ENCODE results near the gene HAUS5. TPM values are rescaled to one million over a fixed set of nuclear protein-coding genes. Genes with fewer than 3 reads are reported as not detected.

HAUS5 gene
- total and polyA plus RNA-seq, 10 of the 15 experiments (the other 5 are each of a cell fraction or from before 2014, with no cell fraction given) = 3.1 to 32.6 (median 17.6) TPM

GRCh38 chr19:35642312-35642711, 29.8 kb downstream of the HAUS5 start:
- ATAC-seq (no peak), DNase-seq (ENCODE audit: low read depth, low spot score) (no peak), FAIRE-seq (no peak)
- Histone ChIP-seq H3K4me3 (peak overlapping the region; percentile 75; the same call in 1 of the 2 replicates), H3K27ac (ENCODE audit: control insufficient read depth, insufficient read depth) (no peak overlapping the region; the same call in 1 of the 2 replicates), H3K9ac (ENCODE audit: control insufficient read depth, insufficient read depth, low read length) (no peak overlapping the region), H3K36me3 (ENCODE audit: control insufficient read depth in 2 of 2, insufficient read depth in 2 of 2, low read length in 1 of 2) (peaks cover 2 to 3% of the 10 kb centered on the region in 2 experiments; a peak in 2 of 4 replicates), H3K27me3 (replicated peaks in 1 of 2; ENCODE audit: control insufficient read depth in 2 of 2, insufficient read depth in 2 of 2, low read length in 1 of 2) (no peaks in the 10 kb centered on the region), H3K4me2 (ENCODE audit: control insufficient read depth, insufficient read depth) (peak overlapping the region; percentile 74; the same call in 1 of the 2 replicates), H4K20me1 (ENCODE audit: control insufficient read depth, insufficient read depth) (no peaks in the 10 kb centered on the region), H3K9me3 (replicated peaks; ENCODE audit: control insufficient read depth, insufficient read depth, low read length) (no peaks in the 10 kb centered on the region), H3K79me2 (ENCODE audit: control insufficient read depth, insufficient read depth, low read length) (no peaks in the 10 kb centered on the region), H3K4me1 (ENCODE audit: control insufficient read depth, insufficient read depth, low read length) (peaks cover 23% of the 10 kb centered on the region), H2AFZ (ENCODE audit: control insufficient read depth, low read depth, low read length) (no peak overlapping the region)
- CTCF ChIA-PET = interaction anchor here (1.4 to 2.3 kb wide), 3 partner anchors 86 to 132 kb away, joined by 4 to 8 read pairs (median 6); no protein-coding TSS in a partner anchor
- TF ChIP-seq IKZF1 (conservative IDR thresholded peaks at IDR 0.05) = 0 out of 2 replicates have a peak, but pooled peaks have one; percentile 13
- TF ChIP-seq HDAC2 (IDR thresholded peaks at IDR 0.05) = no peak
- 0 out of 2 replicates have a peak, but pooled peaks have one; percentile 2 for TF ChIP-seq POLR2A (IDR thresholded peaks at IDR 0.05; ENCODE audit: low read depth, low read length)
- RAD21 ChIA-PET (ENCODE audit: unreplicated experiment) = interaction anchor here (1.2 kb wide), 1 partner anchor 55 kb away, joined by 4 read pairs; no protein-coding TSS in a partner anchor
- SMC1A ChIA-PET (ENCODE audit: uncharacterized antibody, unreplicated experiment) = interaction anchor here (0.6 to 1.0 kb wide), 2 partner anchors 94 to 429 kb away, joined by 3 read pairs; no protein-coding TSS in a partner anchor
- in situ Hi-C loops (cut with MboI) (no loop called here), intact Hi-C loops (cut with micrococcal nuclease; ENCODE audit: unreplicated experiment) (no loop called here)
- WGBS (ENCODE audit: insufficient coverage, insufficient replicate concordance, low lambda C conversion rate, missing lambda C conversion rate) = 81% methylated on average over 10 of the region's 10 CpGs
- no TSS peak for BruUV-seq (replicated peaks)
- POLR2A ChIA-PET = interaction anchor here (0.6 to 3.5 kb wide), 6 partner anchors 10 to 138 kb away, joined by 3 to 30 read pairs (median 5); partner anchors contain the start of genes HAUS5 and RBM42

- Histone ChIP-seq H3K4me2 (ENCODE audit: control insufficient read depth, insufficient read depth) (peak overlapping the region; percentile 100), H3K4me1 (ENCODE audit: control insufficient read depth, insufficient read depth, low read length) (peaks cover 27% of the 10 kb centered on the region), H3K36me3 (ENCODE audit: control insufficient read depth in 2 of 2, insufficient read depth in 2 of 2, low read length in 1 of 2) (0 out of 4 replicates have a peak, but pooled peaks cover 0 to 1% of the 10 kb centered on the region in 2 experiments), H3K9ac (ENCODE audit: control insufficient read depth, insufficient read depth, low read length) (peak overlapping the region; percentile 80), H2AFZ (ENCODE audit: control insufficient read depth, low read depth, low read length) (peak overlapping the region; percentile 100), H3K79me2 (ENCODE audit: control insufficient read depth, insufficient read depth, low read length) (no peaks in the 10 kb centered on the region), H3K27me3 (replicated peaks in 1 of 2; ENCODE audit: control insufficient read depth in 2 of 2, insufficient read depth in 2 of 2, low read length in 1 of 2) (no peaks in the 10 kb centered on the region), H3K4me3 (peak overlapping the region; percentile 75), H4K20me1 (ENCODE audit: control insufficient read depth, insufficient read depth) (no peaks in the 10 kb centered on the region), H3K27ac (ENCODE audit: control insufficient read depth, insufficient read depth) (peak overlapping the region; percentile 84), H3K9me3 (replicated peaks; ENCODE audit: control insufficient read depth, insufficient read depth, low read length) (no peaks in the 10 kb centered on the region)
- DNase-seq (ENCODE audit: low read depth, low spot score) (no peak), ATAC-seq (no peak), FAIRE-seq (no peak)
- ChIA-PET SMC1A (ENCODE audit: uncharacterized antibody, unreplicated experiment) (interaction anchor here (0.6 to 1.0 kb wide), 2 partner anchors 95 to 430 kb away, joined by 3 read pairs; no protein-coding TSS in a partner anchor), CTCF (interaction anchor here (1.1 to 2.3 kb wide), 5 partner anchors 32 to 133 kb away, joined by 3 to 8 read pairs (median 4); no protein-coding TSS in a partner anchor), POLR2A (interaction anchor here (0.6 to 3.5 kb wide), 8 partner anchors 11 to 310 kb away, joined by 3 to 30 read pairs (median 5); partner anchors contain the start of genes HAUS5, LIN37 and RBM42), RAD21 (ENCODE audit: unreplicated experiment) (interaction anchor here (1.2 kb wide), 1 partner anchor 54 kb away, joined by 4 read pairs; no protein-coding TSS in a partner anchor)
- intact Hi-C loops (cut with micrococcal nuclease; ENCODE audit: unreplicated experiment) (no loop called here), in situ Hi-C loops (cut with MboI) (no loop called here)
- TF ChIP-seq ZNF687 (IDR thresholded peaks at IDR 0.05) (no peak), HCFC1 (IDR thresholded peaks at IDR 0.05; ENCODE audit: low read length) (no peak)
- BruUV-seq (replicated peaks) = TSS peak; percentile 82
- 43% methylated on average over 15 of the region's 15 CpGs for WGBS (ENCODE audit: insufficient coverage, insufficient replicate concordance, low lambda C conversion rate, missing lambda C conversion rate)
Observed at GRCh38 chr19:35642798-35643254, 30.3 kb downstream of the HAUS5 start.
